Gastroesophageal sphincter (tissue), 4 donors: ENCODE data around the gene TFEB. TPM values are rescaled to one million over a fixed set of nuclear protein-coding genes. Genes with fewer than 3 reads are reported as not detected.
A peak's percentile ranks its signal among the peaks of the same experiment; 100 is the strongest.

ENCODE experiments used
- ATAC-seq: fragments of 150-250 bp; one replicate; pipeline ENCODE4 v1.9.1; 2016; ENCODE audit warnings: mild to moderate bottlenecking, moderate library complexity
- H3K27ac ChIP-seq, 4 donors: fragments of 200-600 bp; sonication (generic) in 3 of 4; 1 replicate in 3 of 4; 2 replicates in 1 of 4; pipeline ENCODE4 v1.5.1; 2016 to 2019
- H3K27me3 ChIP-seq: fragments of 200-600 bp; sonication (generic); one replicate; pipeline ENCODE4 v1.5.1; 2019
- H3K36me3 ChIP-seq, 2 donors: fragments of 200-600 bp; sonication (generic); one replicate each; pipeline ENCODE4 v1.5.1; 2019; ENCODE audit warnings: control low read depth in 1 of 2
- H3K4me1 ChIP-seq, 3 donors: fragments of 200-600 bp; sonication (generic); 1 replicate in 2 of 3; 2 replicates in 1 of 3; pipeline ENCODE4 v1.5.1; 2016 to 2019; ENCODE audit warnings: control low read depth in 2 of 3
- H3K4me3 ChIP-seq, 2 donors: fragments of 200-600 bp; sonication (generic); one replicate each; pipeline ENCODE4 v1.5.1; 2019; ENCODE audit warnings: mild to moderate bottlenecking in 1 of 2, moderate library complexity in 1 of 2
- H3K9me3 ChIP-seq, 3 donors: fragments of 200-600 bp; sonication (generic); one replicate each; pipeline ENCODE4 v1.5.1; 2017 to 2019; ENCODE audit warnings: control low read depth in 2 of 3
- EP300 ChIP-seq: sonication (generic); formaldehyde crosslinking; IDR thresholded peaks from one replicate; pipeline ENCODE4 v1.6.1; 2017; ENCODE audit warnings: antibody characterized with exemption, mild to moderate bottlenecking
- POLR2A ChIP-seq, 2 donors: fragments of 450-650 bp; IDR thresholded peaks; one replicate each; pipeline ENCODE4 v1.6.1; 2017; ENCODE audit warnings: antibody characterized with exemption in 2 of 2, mild to moderate bottlenecking in 2 of 2, moderate library complexity in 1 of 2
- POLR2AphosphoS5 ChIP-seq: sonication (generic); formaldehyde crosslinking; IDR thresholded peaks from one replicate; pipeline ENCODE4 v1.6.1; 2017; ENCODE audit warnings: antibody characterized with exemption
- WGBS, 2 donors: methylation state at CpG; one replicate each; pipeline ENCODE4 v1.1.5; 2018; ENCODE audit warnings: low coverage in 1 of 2; 5-methylcytosine and 5-hydroxymethylcytosine counted together
- total RNA-seq, 4 donors: library from RNA; depleted of rRNA; stranded (reverse); fragments of >200 nt; gene quantifications; one replicate each; pipeline ENCODE4 v1.1.0, GENCODE V29; 2016
- TF ChIP-seq, protein P1 (sequence below), 4 experiments: fragments of 200-600 bp in 2 of 4; fragments of 450-650 bp in 2 of 4; sonication (generic) in 1 of 4; IDR thresholded peaks; one replicate each; pipeline ENCODE4 v1.5.1; 2017 to 2019; ENCODE audit warnings: antibody characterized with exemption in 4 of 4, mild to moderate bottlenecking in 2 of 4, moderate library complexity in 2 of 4

The TFEB gene
- total RNA-seq, 4 donors from 2014 or later = 16.6 to 42.8 (median 26.1) TPM

DNA sequence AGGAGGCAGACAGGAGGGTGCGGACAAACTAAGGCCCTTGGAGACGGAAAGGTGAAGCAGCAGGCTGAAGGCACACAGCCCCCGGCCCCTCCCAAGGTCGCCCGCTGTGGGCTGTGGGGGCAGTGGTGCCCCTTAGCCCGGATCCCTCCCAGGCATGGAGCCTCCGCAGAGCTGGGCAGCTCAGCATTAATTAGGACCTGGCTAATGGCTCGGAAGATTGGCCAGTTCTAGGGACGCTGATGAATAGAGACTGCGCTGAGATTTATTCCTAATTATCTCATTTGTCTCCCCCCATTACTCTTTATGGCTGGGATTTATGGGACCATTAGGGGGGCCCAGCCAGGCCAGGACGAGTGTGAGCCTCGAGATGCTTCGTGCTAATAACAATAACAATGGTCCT lies 76.8 kb downstream of the TFEB start:
- WGBS, 2 donors = 88 to 95% methylated on average over 4 to 11 of the region's 13 CpGs
- no peaks in the 10 kb centered on the region for H3K36me3 ChIP-seq
- TF ChIP-seq EP300 = no peak
- TF ChIP-seq, protein P1, sequence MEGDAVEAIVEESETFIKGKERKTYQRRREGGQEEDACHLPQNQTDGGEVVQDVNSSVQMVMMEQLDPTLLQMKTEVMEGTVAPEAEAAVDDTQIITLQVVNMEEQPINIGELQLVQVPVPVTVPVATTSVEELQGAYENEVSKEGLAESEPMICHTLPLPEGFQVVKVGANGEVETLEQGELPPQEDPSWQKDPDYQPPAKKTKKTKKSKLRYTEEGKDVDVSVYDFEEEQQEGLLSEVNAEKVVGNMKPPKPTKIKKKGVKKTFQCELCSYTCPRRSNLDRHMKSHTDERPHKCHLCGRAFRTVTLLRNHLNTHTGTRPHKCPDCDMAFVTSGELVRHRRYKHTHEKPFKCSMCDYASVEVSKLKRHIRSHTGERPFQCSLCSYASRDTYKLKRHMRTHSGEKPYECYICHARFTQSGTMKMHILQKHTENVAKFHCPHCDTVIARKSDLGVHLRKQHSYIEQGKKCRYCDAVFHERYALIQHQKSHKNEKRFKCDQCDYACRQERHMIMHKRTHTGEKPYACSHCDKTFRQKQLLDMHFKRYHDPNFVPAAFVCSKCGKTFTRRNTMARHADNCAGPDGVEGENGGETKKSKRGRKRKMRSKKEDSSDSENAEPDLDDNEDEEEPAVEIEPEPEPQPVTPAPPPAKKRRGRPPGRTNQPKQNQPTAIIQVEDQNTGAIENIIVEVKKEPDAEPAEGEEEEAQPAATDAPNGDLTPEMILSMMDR (IDR thresholded peaks at IDR 0.05) = no peak
- TF ChIP-seq POLR2AphosphoS5 = no peak
- no peak for TF ChIP-seq POLR2A (IDR thresholded peaks at IDR 0.05)
- H3K4me1 ChIP-seq = peaks cover 0 to 5% (median 0%) of the 10 kb centered on the region in 3 donors
- H3K27me3 ChIP-seq = peaks cover 62% of the 10 kb centered on the region
- no peaks in the 10 kb centered on the region for H3K9me3 ChIP-seq
- no peak for ATAC-seq
- H3K4me3 ChIP-seq = no peak overlapping the region
- no peak overlapping the region for H3K27ac ChIP-seq

DNA sequence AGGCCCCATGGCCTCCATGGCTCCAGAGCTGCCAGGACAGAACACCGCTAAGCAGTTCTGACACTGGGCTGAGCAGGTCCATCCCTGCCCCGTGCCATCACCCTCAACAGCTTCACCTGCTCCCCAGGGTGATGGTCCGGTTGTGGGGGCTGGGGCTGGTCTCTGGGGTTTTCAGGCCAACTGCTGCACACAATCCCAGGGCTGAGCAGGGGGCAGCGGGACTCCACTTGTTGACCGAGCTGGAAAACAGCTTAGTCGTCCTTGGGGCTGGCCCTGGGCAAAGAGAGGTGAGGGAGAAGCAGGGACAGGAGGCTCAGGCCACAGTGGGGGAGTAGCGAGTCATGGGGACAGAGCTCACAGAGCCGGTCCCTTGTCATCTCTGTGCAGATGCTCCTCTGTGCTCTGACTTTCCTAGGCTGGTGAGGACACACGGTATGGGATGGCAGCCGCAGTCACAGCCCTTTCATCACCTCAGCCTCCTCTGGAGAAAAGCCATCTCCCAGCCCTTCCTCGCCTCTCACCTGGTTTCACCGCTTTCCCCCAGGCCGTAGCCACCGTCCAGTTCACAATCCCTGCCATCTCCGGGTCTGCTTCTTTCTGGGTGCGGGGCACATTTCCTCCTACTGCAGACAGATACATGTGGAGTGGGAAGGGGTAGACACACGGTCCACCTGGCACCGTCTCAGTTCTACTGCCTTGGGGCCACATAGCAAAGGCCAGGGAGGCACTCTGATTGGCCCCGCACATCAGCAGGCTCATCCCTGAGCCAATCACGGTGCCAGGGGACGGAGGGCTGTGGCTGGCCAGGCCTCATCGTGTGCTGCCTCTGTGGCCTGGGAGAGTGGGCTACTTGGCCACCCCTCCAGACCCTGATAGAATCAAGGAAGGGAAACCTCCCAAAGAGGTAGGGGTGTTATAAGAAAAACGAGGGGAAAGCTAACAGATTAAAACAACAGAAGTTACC lies 78.0 kb downstream of the TFEB start:
- peaks cover 65% of the 10 kb centered on the region for H3K27me3 ChIP-seq
- ATAC-seq = no peak
- peaks cover 0 to 5% (median 0%) of the 10 kb centered on the region in 3 donors for H3K4me1 ChIP-seq
- no peaks in the 10 kb centered on the region for H3K9me3 ChIP-seq
- H3K27ac ChIP-seq = no peak overlapping the region
- WGBS, 2 donors = 91% methylated on average over 12 of the region's 23 CpGs; no CpG with 5 or more reads in 1 of the 2 donors
- no peak overlapping the region for H3K4me3 ChIP-seq
- TF ChIP-seq, protein P1 (IDR thresholded peaks at IDR 0.05) = no peak
- TF ChIP-seq POLR2AphosphoS5 (no peak), POLR2A (IDR thresholded peaks at IDR 0.05) (no peak), EP300 (no peak)
- H3K36me3 ChIP-seq = no peaks in the 10 kb centered on the region

DNA sequence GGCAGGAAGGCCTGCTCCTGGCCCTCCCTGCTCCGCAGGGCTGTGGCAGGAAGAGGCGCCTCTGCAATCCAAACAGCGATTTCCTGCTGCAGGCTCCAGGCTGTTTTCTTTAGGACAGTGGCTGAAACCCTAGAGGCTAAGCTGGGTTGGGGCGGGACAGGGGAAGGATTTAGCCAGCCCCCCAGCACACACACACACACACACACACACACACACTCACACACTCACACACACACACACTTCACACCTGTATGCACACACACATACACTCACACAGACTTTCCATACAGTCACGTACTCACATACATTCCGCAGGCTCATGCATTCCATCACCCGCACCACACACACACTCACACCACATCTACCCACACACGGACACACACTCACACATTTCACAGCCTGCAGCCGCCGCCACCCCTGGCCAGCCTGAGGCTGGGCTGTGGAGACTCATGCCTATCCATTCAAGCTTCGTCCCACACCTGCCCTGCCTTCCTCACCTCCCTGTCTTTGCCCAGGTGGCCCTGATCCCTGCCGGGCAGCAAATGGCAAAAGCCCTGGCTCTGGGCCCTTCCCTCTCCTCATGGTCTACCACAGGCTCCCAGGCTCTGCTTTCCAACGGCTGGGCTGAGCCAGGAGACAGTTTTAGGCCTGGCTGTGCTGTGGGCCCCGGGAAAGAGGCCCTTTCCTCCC lies 79.3 kb downstream of the TFEB start:
- Histone ChIP-seq H3K4me3 (no peak overlapping the region), H3K9me3 (no peaks in the 10 kb centered on the region), H3K27me3 (peaks cover 68% of the 10 kb centered on the region), H3K27ac (no peak overlapping the region), H3K4me1 (peaks cover 0 to 5% (median 0%) of the 10 kb centered on the region in 3 donors), H3K36me3 (no peaks in the 10 kb centered on the region)
- TF ChIP-seq EP300 = no peak
- TF ChIP-seq, protein P1 (IDR thresholded peaks at IDR 0.05) = no peak
- TF ChIP-seq POLR2AphosphoS5 = no peak
- no peak for TF ChIP-seq POLR2A (IDR thresholded peaks at IDR 0.05)
- 63 to 76% methylated on average over 4 to 8 of the region's 14 CpGs for WGBS, 2 donors
- ATAC-seq = peak; percentile 7

DNA sequence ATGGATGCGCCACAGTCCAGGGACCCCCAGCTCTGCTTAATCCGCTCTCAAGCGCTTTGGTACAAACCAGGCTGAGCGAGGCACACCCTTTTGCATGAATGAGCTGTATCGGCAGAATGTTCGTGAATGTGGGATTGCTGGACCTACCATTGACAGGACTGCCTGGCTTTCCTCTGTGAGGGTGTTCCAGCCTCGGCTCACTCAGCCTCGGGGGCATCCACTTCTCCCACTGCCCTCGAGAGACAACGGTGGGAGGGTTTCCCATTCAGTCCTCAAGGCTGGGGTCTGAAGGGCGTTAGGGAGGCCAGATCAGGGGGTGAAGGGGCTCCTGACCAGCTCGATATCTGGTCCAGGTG lies 79.8 kb downstream of the TFEB start:
- Histone ChIP-seq H3K4me3 (no peak overlapping the region), H3K27me3 (peaks cover 63% of the 10 kb centered on the region), H3K36me3 (no peaks in the 10 kb centered on the region), H3K27ac (no peak overlapping the region), H3K4me1 (peaks cover 0 to 5% (median 0%) of the 10 kb centered on the region in 3 donors), H3K9me3 (no peaks in the 10 kb centered on the region)
- TF ChIP-seq POLR2A (IDR thresholded peaks at IDR 0.05) = no peak
- WGBS, 2 donors = 20% methylated on average over 1 of the region's 12 CpGs; no CpG with 5 or more reads in 1 of the 2 donors
- ATAC-seq = no peak

DNA sequence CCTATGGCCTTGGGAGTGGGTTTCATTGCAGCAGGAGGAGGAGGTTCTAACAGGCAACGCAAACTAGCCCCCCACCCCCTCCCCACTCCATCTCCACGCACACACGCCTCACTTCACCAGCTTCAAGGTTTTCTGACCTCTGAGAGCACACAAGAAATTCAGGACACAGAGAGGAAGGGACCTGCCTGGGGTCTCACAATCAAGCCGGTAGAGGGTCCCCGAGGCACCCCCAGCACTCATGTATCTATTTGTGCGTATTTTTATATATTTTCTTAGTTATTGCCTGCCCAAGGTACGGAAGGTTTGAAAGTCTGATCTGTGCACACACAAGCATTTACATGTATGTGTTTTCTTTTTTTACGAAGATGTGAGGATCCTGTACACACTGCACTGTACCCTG lies 80.2 kb downstream of the TFEB start:
- peaks cover 58% of the 10 kb centered on the region for H3K27me3 ChIP-seq
- no peak overlapping the region for H3K4me3 ChIP-seq
- no peak for ATAC-seq
- peaks cover 0 to 5% (median 0%) of the 10 kb centered on the region in 3 donors for H3K4me1 ChIP-seq
- no peaks in the 10 kb centered on the region for H3K9me3 ChIP-seq
- WGBS, 2 donors = 77 to 90% methylated on average over 2 to 6 of the region's 8 CpGs
- no peaks in the 10 kb centered on the region for H3K36me3 ChIP-seq
- no peak overlapping the region for H3K27ac ChIP-seq
- no peak for TF ChIP-seq POLR2A (IDR thresholded peaks at IDR 0.05)
- TF ChIP-seq, protein P1 (IDR thresholded peaks at IDR 0.05) = no peak
- TF ChIP-seq POLR2AphosphoS5 = no peak
- TF ChIP-seq EP300 = no peak
